HL-60 (cell line): Measurements from ENCODE around the gene CHID1.
A peak's percentile ranks its signal among the peaks of the same experiment; 100 is the strongest.

Experiments
- DNase-seq, 2 experiments: peaks; one replicate each; pipeline ENCODE4 v3.0.0-alpha.2; 2010 to 2020; ENCODE audit warnings: low read depth in 1 of 2, low spot score in 1 of 2
- H3K27ac ChIP-seq: fragments of 250-450 bp; sonication (Bioruptor Pico); replicated peaks from 2 replicates; pipeline ENCODE4 v1.5.1; 2020; ENCODE audit warnings: mild to moderate bottlenecking, moderate library complexity
- H3K27me3 ChIP-seq: fragments of 250-450 bp; sonication (Bioruptor Pico); 2 replicates; pipeline ENCODE4 v1.5.1; 2021; ENCODE audit warnings: mild to moderate bottlenecking, moderate library complexity; ENCODE audit not compliant: insufficient read depth, poor library complexity, severe bottlenecking
- H3K4me3 ChIP-seq: replicated peaks from 2 replicates; pipeline ENCODE4 v1.5.1; 2011; ENCODE audit warnings: mild to moderate bottlenecking, control low read depth, low read length; ENCODE audit not compliant: insufficient read depth
- GABPA ChIP-seq: IDR thresholded peaks from 2 replicates; pipeline ENCODE4 v1.6.1; 2012; ENCODE audit warnings: low read depth
- POLR2AphosphoS5 ChIP-seq: IDR thresholded peaks from 2 replicates; pipeline ENCODE4 v1.6.1; 2012; ENCODE audit warnings: low read depth
- SPI1 ChIP-seq: IDR thresholded peaks from 2 replicates; pipeline ENCODE4 v1.6.1; 2012; ENCODE audit warnings: low read depth, mild to moderate bottlenecking, borderline replicate concordance
- TF ChIP-seq, protein P1 (sequence below): IDR thresholded peaks from 2 replicates; pipeline ENCODE4 v1.6.1; 2012; ENCODE audit warnings: low read depth; ENCODE audit not compliant: insufficient replicate concordance
- TF ChIP-seq, protein P2 (sequence below): IDR thresholded peaks from one replicate; pipeline ENCODE4 v1.5.1; 2011; ENCODE audit warnings: low read length, control low read depth, inconsistent platforms; ENCODE audit not compliant: insufficient read depth

The CHID1 gene

DNA sequence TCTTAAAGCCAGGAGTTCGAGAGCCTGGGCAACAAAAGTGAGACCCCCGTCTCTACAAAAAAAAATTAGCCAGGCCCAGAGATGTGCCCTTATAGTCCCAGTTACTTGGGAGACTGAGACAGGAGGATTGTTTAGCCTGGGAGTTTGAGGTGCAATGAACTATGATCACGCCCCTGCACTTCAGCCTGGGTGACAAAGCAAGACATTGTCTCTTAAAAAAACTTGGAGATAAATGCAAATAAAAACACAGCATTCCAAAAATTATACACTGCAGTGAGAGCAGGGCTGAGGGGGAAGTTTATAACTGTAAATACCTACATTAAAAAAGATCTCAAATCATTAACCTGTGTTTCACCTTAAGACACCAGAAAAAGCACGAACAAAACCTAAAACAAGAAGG lies 37.1 kb upstream of the CHID1 start:
- TF ChIP-seq GABPA (no peak), SPI1 (no peak), POLR2AphosphoS5 (no peak)
- TF ChIP-seq, protein P1, sequence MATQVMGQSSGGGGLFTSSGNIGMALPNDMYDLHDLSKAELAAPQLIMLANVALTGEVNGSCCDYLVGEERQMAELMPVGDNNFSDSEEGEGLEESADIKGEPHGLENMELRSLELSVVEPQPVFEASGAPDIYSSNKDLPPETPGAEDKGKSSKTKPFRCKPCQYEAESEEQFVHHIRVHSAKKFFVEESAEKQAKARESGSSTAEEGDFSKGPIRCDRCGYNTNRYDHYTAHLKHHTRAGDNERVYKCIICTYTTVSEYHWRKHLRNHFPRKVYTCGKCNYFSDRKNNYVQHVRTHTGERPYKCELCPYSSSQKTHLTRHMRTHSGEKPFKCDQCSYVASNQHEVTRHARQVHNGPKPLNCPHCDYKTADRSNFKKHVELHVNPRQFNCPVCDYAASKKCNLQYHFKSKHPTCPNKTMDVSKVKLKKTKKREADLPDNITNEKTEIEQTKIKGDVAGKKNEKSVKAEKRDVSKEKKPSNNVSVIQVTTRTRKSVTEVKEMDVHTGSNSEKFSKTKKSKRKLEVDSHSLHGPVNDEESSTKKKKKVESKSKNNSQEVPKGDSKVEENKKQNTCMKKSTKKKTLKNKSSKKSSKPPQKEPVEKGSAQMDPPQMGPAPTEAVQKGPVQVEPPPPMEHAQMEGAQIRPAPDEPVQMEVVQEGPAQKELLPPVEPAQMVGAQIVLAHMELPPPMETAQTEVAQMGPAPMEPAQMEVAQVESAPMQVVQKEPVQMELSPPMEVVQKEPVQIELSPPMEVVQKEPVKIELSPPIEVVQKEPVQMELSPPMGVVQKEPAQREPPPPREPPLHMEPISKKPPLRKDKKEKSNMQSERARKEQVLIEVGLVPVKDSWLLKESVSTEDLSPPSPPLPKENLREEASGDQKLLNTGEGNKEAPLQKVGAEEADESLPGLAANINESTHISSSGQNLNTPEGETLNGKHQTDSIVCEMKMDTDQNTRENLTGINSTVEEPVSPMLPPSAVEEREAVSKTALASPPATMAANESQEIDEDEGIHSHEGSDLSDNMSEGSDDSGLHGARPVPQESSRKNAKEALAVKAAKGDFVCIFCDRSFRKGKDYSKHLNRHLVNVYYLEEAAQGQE: no peak
- TF ChIP-seq, protein P2, sequence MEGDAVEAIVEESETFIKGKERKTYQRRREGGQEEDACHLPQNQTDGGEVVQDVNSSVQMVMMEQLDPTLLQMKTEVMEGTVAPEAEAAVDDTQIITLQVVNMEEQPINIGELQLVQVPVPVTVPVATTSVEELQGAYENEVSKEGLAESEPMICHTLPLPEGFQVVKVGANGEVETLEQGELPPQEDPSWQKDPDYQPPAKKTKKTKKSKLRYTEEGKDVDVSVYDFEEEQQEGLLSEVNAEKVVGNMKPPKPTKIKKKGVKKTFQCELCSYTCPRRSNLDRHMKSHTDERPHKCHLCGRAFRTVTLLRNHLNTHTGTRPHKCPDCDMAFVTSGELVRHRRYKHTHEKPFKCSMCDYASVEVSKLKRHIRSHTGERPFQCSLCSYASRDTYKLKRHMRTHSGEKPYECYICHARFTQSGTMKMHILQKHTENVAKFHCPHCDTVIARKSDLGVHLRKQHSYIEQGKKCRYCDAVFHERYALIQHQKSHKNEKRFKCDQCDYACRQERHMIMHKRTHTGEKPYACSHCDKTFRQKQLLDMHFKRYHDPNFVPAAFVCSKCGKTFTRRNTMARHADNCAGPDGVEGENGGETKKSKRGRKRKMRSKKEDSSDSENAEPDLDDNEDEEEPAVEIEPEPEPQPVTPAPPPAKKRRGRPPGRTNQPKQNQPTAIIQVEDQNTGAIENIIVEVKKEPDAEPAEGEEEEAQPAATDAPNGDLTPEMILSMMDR: no peak

DNA sequence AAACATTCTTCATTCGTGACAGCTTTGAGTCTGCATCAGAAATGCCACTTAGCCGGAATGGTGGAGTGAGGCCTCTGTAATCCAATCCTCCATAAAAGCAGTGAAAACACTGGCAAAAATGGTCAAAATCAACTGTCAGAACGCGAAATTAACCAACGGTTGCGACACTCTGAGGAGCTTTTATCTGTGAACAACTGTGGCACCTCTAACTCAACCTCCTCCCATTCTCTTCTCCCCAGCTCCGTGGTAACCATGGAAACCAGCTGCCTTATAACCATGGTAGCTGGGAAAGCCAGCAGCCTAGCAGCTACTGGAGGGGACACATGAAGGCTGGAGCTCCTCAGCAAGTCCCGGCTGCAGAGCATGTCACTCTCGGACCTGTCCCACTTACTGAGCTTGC lies 35.4 kb upstream of the CHID1 start:
- DNase-seq: peak; percentile 27 to 61
- no peaks in the 10 kb centered on the region for H3K27me3 ChIP-seq
- no peak overlapping the region for H3K4me3 ChIP-seq

More for the DNA sequence above, 37.1 kb upstream of the CHID1 start:
- Histone ChIP-seq H3K27ac (no peak overlapping the region), H3K27me3 (no peaks in the 10 kb centered on the region), H3K4me3 (no peak overlapping the region)
- DNase-seq: no peak

DNA sequence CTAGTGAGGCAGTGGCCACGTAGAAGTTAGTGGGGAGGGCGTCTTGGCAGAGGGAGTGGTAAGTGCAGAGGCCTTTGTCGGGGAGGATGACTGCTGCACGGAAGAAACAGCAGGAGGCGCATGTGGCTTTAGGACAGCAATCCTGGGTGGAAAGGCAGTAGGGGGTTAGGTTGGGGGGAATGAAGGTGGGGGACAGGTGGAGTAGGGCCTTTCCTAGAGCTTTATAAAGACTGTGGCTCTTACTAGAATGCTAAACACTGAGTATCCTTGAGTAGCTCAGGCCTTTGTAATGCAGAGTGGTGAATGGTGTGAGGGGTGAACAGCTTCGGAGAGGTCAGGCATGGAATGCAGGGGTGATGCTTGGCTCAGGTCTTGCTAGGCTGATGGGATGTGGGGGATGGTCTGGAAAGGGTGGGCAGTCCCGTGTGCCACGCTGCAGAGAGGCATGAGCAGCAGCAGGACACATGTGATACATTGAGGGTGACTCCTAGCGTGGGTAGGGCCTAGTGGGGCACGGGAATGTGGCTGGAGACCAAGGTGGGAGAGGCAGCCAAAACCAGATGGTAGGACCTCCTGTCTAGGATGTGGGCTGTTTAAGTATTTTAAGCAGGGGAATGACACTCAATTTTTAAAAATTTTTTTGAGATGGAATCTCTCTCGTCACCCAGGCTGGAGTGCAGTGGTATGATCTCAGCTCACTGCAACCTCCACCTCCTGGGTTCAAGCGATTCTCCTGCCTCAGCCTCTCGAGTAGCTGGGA lies 34.3 kb upstream of the CHID1 start:
- TF ChIP-seq, protein P2: no peak
- TF ChIP-seq SPI1 (no peak), POLR2AphosphoS5 (no peak), GABPA (no peak)
- TF ChIP-seq, protein P1: no peak
- Histone ChIP-seq H3K27ac (no peak overlapping the region), H3K27me3 (no peaks in the 10 kb centered on the region), H3K4me3 (no peak overlapping the region)
- DNase-seq: no peak

More for the DNA sequence above, 35.4 kb upstream of the CHID1 start:
- no peak overlapping the region for H3K27ac ChIP-seq
- TF ChIP-seq, protein P2: no peak
- no peak for TF ChIP-seq POLR2AphosphoS5
- TF ChIP-seq GABPA: no peak
- no peak for TF ChIP-seq SPI1
- TF ChIP-seq, protein P1: no peak
